PFSK-1 (cell line): ENCODE results near the gene UBL4A.

ENCODE experiments used
- POLR2AphosphoS5 ChIP-seq: IDR thresholded peaks from 2 replicates; pipeline ENCODE4 v1.6.1; 2012; ENCODE audit warnings: low read depth, mild to moderate bottlenecking, control low read depth, low read length, moderate library complexity
- TF ChIP-seq, protein P1 (sequence below), 2 experiments: IDR thresholded peaks; 2 replicates each; pipeline versions ENCODE4 v1.6.1 to v1.8.0; 2011 to 2012; ENCODE audit warnings: low read depth in 2 of 2, low read length in 2 of 2, control low read depth in 1 of 2, inconsistent platforms in 1 of 2, mild to moderate bottlenecking in 1 of 2, moderate library complexity in 1 of 2; ENCODE audit not compliant: insufficient read depth in 1 of 2

DNA sequence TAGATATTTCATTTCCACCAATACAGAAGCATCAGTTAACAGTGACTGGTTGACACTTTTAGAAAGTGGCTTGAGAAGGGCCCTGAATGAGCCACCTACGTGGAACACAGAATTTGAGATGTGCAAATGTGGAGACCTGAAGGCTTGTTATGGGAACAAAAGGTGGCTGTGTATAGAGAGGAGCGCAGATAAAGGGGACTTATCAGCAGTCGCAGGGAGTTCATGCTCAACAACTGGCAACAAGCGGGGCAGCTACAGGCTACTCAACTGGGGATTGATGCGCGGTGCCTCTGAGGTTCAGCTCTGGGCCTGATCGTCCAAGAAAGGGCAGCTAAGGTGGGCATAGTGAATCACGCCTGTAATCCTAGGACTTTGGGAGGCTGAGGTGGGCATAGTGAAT, 33.0 kb upstream of the UBL4A start:
- TF ChIP-seq POLR2AphosphoS5 = no peak
- TF ChIP-seq, protein P1, sequence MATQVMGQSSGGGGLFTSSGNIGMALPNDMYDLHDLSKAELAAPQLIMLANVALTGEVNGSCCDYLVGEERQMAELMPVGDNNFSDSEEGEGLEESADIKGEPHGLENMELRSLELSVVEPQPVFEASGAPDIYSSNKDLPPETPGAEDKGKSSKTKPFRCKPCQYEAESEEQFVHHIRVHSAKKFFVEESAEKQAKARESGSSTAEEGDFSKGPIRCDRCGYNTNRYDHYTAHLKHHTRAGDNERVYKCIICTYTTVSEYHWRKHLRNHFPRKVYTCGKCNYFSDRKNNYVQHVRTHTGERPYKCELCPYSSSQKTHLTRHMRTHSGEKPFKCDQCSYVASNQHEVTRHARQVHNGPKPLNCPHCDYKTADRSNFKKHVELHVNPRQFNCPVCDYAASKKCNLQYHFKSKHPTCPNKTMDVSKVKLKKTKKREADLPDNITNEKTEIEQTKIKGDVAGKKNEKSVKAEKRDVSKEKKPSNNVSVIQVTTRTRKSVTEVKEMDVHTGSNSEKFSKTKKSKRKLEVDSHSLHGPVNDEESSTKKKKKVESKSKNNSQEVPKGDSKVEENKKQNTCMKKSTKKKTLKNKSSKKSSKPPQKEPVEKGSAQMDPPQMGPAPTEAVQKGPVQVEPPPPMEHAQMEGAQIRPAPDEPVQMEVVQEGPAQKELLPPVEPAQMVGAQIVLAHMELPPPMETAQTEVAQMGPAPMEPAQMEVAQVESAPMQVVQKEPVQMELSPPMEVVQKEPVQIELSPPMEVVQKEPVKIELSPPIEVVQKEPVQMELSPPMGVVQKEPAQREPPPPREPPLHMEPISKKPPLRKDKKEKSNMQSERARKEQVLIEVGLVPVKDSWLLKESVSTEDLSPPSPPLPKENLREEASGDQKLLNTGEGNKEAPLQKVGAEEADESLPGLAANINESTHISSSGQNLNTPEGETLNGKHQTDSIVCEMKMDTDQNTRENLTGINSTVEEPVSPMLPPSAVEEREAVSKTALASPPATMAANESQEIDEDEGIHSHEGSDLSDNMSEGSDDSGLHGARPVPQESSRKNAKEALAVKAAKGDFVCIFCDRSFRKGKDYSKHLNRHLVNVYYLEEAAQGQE (IDR thresholded peaks at IDR 0.05; ENCODE audit: insufficient read depth in 1 of 2, low read depth in 2 of 2, low read length in 2 of 2) = no peak
